Measurements from ENCODE around the gene TM9SF1.

The TM9SF1 gene

DNA sequence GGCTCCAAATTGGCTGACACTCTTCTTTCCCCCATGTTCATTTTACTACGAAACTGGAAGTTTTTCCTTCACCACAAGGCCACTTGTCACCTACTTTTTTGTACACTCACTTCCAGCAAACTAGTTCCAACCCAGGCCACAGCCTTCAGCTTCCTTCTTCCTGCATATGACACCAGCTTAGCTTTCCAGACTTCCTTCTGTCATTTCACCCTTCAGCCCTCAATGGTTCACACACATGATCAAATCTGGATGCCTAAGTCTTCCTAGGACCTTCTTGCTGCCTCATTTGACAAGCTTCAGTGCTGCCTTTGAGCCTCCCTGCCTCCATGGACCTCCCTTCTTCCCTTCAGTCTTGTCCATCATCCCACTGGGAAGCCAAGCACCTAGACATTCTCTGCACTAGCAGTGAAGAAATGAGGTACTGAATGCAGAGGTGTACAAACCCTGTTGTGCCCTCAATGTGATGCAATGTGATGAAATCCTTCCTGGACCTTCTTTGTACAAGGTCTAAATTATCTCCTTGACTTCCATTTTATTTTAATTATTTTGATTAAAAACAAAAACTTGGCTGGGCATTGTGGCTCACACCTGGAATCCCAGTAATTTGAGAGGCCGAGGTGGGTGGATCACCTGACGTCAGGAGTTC lies 27.6 kb downstream of the TM9SF1 start:
- H3K9ac ChIP-seq (ENCODE audit: low read length) = no peak overlapping the region
- no peaks in the 10 kb centered on the region for H3K9me2 ChIP-seq (ENCODE audit: low read depth, low read length)
- H3K27ac ChIP-seq (ENCODE audit: low read depth, low read length, poor library complexity, severe bottlenecking) = no peak overlapping the region
- no peaks in the 10 kb centered on the region for H3K9me3 ChIP-seq (ENCODE audit: low read length)
- H3K36me3 ChIP-seq (ENCODE audit: insufficient read depth, low read length) = peaks cover 50% of the 10 kb centered on the region; the same call in 1 of the 2 replicates
- H3K27me3 ChIP-seq (ENCODE audit: insufficient read depth, low read length) = no peaks in the 10 kb centered on the region
- H3F3A ChIP-seq (ENCODE audit: insufficient read depth, low read length) = no peaks in the 10 kb centered on the region
- H3K4me3 ChIP-seq (ENCODE audit: low read depth, low read length, poor library complexity, severe bottlenecking) = no peak overlapping the region
- H2AFZ ChIP-seq (ENCODE audit: low read length) = no peak overlapping the region
- H3K79me2 ChIP-seq (ENCODE audit: insufficient read depth, low read length) = no peaks in the 10 kb centered on the region
- no peak for TF ChIP-seq EZH2 (IDR thresholded peaks at IDR 0.05; ENCODE audit: borderline replicate concordance, low read length)
- TF ChIP-seq, protein P1, sequence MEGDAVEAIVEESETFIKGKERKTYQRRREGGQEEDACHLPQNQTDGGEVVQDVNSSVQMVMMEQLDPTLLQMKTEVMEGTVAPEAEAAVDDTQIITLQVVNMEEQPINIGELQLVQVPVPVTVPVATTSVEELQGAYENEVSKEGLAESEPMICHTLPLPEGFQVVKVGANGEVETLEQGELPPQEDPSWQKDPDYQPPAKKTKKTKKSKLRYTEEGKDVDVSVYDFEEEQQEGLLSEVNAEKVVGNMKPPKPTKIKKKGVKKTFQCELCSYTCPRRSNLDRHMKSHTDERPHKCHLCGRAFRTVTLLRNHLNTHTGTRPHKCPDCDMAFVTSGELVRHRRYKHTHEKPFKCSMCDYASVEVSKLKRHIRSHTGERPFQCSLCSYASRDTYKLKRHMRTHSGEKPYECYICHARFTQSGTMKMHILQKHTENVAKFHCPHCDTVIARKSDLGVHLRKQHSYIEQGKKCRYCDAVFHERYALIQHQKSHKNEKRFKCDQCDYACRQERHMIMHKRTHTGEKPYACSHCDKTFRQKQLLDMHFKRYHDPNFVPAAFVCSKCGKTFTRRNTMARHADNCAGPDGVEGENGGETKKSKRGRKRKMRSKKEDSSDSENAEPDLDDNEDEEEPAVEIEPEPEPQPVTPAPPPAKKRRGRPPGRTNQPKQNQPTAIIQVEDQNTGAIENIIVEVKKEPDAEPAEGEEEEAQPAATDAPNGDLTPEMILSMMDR (IDR thresholded peaks at IDR 0.05; ENCODE audit: low read length) = no peak
- H3K4me1 ChIP-seq (ENCODE audit: insufficient read depth, low read length, severe bottlenecking) = no peaks in the 10 kb centered on the region
- H4K20me1 ChIP-seq (ENCODE audit: insufficient read depth, low read length) = no peaks in the 10 kb centered on the region
- H3K4me2 ChIP-seq (ENCODE audit: low read length) = no peak overlapping the region

DNA sequence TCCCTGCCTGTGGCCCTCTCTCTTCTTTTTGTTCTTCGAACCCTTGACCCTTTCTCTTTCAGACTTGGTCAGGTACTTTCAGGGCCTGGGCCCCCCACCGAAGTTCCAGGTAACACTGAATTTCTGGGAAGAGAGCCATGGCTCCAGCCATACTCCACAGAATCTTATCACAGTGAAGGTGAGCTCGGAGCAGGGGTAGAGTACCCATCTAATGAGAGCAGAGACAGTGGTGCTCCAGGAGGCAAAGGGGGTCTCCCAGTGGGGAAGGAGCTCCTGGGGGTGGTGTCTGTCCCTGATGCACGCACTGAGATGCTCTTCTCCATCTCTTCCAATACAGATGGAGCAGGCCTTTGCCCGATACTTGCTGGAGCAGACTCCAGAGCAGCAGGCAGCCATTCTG lies 29.5 kb downstream of the TM9SF1 start:
- Histone ChIP-seq H3K27ac (ENCODE audit: low read depth, low read length, poor library complexity, severe bottlenecking) (no peak overlapping the region), H3K4me3 (ENCODE audit: low read depth, low read length, poor library complexity, severe bottlenecking) (no peak overlapping the region), H3K4me2 (ENCODE audit: low read length) (no peak overlapping the region), H3K9me2 (ENCODE audit: low read depth, low read length) (no peaks in the 10 kb centered on the region), H3K36me3 (ENCODE audit: insufficient read depth, low read length) (peaks cover 56% of the 10 kb centered on the region; the same call in 1 of the 2 replicates), H3K9ac (ENCODE audit: low read length) (no peak overlapping the region), H3K79me2 (ENCODE audit: insufficient read depth, low read length) (no peaks in the 10 kb centered on the region), H3K27me3 (ENCODE audit: insufficient read depth, low read length) (no peaks in the 10 kb centered on the region), H3K9me3 (ENCODE audit: low read length) (no peaks in the 10 kb centered on the region), H3F3A (ENCODE audit: insufficient read depth, low read length) (no peaks in the 10 kb centered on the region), H3K4me1 (ENCODE audit: insufficient read depth, low read length, severe bottlenecking) (peaks cover 14% of the 10 kb centered on the region), H2AFZ (ENCODE audit: low read length) (no peak overlapping the region), H4K20me1 (ENCODE audit: insufficient read depth, low read length) (no peaks in the 10 kb centered on the region)
- TF ChIP-seq, protein P1 (IDR thresholded peaks at IDR 0.05; ENCODE audit: low read length) = no peak
- TF ChIP-seq EZH2 (IDR thresholded peaks at IDR 0.05; ENCODE audit: borderline replicate concordance, low read length) = no peak

DNA sequence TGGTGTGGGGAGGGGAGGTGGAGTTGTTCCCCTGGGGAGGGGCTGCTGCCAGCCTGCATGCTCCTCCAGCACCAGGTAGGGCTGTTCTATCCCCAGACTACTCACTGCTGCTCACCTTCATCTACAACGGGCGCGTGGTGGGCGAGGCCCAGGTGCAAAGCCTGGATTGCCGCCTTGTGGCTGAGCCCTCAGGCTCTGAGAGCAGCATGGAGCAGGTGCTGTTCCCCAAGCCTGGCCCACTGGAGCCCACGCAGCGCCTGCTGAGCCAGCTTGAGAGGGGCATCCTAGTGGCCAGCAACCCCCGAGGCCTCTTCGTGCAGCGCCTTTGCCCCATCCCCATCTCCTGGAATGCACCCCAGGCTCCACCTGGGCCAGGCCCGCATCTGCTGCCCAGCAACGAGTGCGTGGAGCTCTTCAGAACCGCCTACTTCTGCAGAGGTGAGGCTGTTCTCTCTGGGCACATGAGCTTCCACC lies 30.7 kb downstream of the TM9SF1 start:
- H3K9ac ChIP-seq (ENCODE audit: low read length) = no peak overlapping the region
- no peak overlapping the region for H3K4me2 ChIP-seq (ENCODE audit: low read length)
- peaks cover 17% of the 10 kb centered on the region for H3K4me1 ChIP-seq (ENCODE audit: insufficient read depth, low read length, severe bottlenecking)
- H4K20me1 ChIP-seq (ENCODE audit: insufficient read depth, low read length) = no peaks in the 10 kb centered on the region
- TF ChIP-seq EZH2 (IDR thresholded peaks at IDR 0.05; ENCODE audit: borderline replicate concordance, low read length) = no peak
- TF ChIP-seq, protein P1 (IDR thresholded peaks at IDR 0.05; ENCODE audit: low read length) = no peak
- no peaks in the 10 kb centered on the region for H3K9me3 ChIP-seq (ENCODE audit: low read length)
- no peaks in the 10 kb centered on the region for H3K27me3 ChIP-seq (ENCODE audit: insufficient read depth, low read length)
- H3F3A ChIP-seq (ENCODE audit: insufficient read depth, low read length) = no peaks in the 10 kb centered on the region
- H3K79me2 ChIP-seq (ENCODE audit: insufficient read depth, low read length) = no peaks in the 10 kb centered on the region
- no peak overlapping the region for H3K27ac ChIP-seq (ENCODE audit: low read depth, low read length, poor library complexity, severe bottlenecking)
- peaks cover 63% of the 10 kb centered on the region; the same call in 1 of the 2 replicates for H3K36me3 ChIP-seq (ENCODE audit: insufficient read depth, low read length)
- no peaks in the 10 kb centered on the region for H3K9me2 ChIP-seq (ENCODE audit: low read depth, low read length)
- H3K4me3 ChIP-seq (ENCODE audit: low read depth, low read length, poor library complexity, severe bottlenecking) = no peak overlapping the region
- H2AFZ ChIP-seq (ENCODE audit: low read length) = no peak overlapping the region
